ACC112 (cell line): ENCODE data around the gene PTPRN2.

Experiments used
- H2AFZ ChIP-seq: fragments of 200-600 bp; sonication (generic); one replicate; pipeline ENCODE4 v1.6.0; 2017; ENCODE audit warnings: antibody characterized with exemption, low read length; ENCODE audit not compliant: unreplicated experiment
- H3K27ac ChIP-seq: fragments of 200-600 bp; sonication (generic); 2 replicates; pipeline ENCODE4 v1.5.1; 2014; ENCODE audit warnings: low read depth, mild to moderate bottlenecking, antibody characterized with exemption, low read length, moderate library complexity
- H3K27me3 ChIP-seq: fragments of 200-600 bp; sonication (generic); 2 replicates; pipeline ENCODE4 v1.6.1; 2014; ENCODE audit warnings: mild to moderate bottlenecking, antibody characterized with exemption, low read length, moderate library complexity, mixed read lengths; ENCODE audit not compliant: insufficient read depth
- H3K36me3 ChIP-seq: fragments of 200-600 bp; sonication (generic); 2 replicates; pipeline ENCODE4 v1.6.1; 2016; ENCODE audit warnings: mild to moderate bottlenecking, antibody characterized with exemption, low read length, moderate library complexity, mixed read lengths; ENCODE audit not compliant: insufficient read depth
- H3K4me1 ChIP-seq: fragments of 200-600 bp; sonication (generic); one replicate; pipeline ENCODE4 v1.6.1; 2016; ENCODE audit warnings: low read length, mixed read lengths; ENCODE audit not compliant: insufficient read depth, unreplicated experiment, control insufficient read depth
- H3K4me3 ChIP-seq: fragments of 200-600 bp; sonication (generic); 2 replicates; pipeline ENCODE4 v1.5.1; 2014; ENCODE audit warnings: mild to moderate bottlenecking, low read depth, low read length
- H3K79me2 ChIP-seq: fragments of 200-600 bp; sonication (generic); one replicate; pipeline ENCODE4 v1.6.0; 2016; ENCODE audit warnings: low read length; ENCODE audit not compliant: control insufficient read depth, unreplicated experiment, insufficient read depth

The PTPRN2 gene

DNA sequence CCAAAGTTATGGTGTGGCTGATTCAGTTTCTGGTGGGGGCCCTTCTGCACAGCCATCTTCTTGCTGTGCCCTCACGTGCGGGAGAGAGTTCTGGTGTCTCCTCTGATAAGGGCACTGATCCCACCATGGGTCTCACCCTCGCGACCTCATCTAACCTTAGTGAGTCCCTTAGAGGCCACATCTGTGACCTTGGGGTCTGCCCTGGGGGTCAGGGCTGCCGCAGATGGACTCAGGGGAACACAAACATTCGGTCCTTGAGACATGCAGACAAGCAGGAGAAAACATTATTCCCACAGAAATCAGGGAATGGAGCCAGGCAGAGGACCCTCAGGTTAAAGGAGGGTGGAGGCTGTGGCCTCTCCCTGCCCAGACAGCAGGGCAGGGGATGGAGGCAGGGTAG is 1072.9 kb downstream of the PTPRN2 start:
- Histone ChIP-seq H3K27me3 (peaks cover 5% of the 10 kb centered on the region; the same call in 1 of the 2 replicates), H3K4me3 (no peak overlapping the region), H3K4me1 (no peaks in the 10 kb centered on the region), H2AFZ (no peak overlapping the region), H3K79me2 (no peaks in the 10 kb centered on the region), H3K27ac (no peak overlapping the region), H3K36me3 (no peaks in the 10 kb centered on the region)

DNA sequence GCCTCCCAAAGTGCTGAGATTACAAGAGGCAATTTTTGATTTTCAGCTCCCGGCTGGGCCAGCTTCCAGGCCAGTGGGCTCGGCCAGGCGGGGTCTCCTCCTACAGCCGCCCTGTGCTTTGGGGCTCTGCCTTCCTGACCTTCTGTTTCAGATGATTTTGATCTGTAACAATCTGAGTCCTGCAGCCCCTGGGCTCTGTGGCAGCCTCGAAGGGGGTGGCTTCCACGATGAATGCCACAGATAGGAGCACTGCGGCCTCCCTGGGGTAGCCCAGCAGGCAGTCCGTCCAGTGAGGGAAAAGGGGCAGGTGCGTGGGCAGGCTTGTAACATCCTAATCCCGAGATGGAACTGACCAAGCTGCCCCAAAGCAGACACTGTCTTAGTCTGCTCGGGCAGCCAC is 1073.3 kb downstream of the PTPRN2 start:
- Histone ChIP-seq H3K27me3 (peaks cover 5% of the 10 kb centered on the region; the same call in 1 of the 2 replicates), H3K4me1 (no peaks in the 10 kb centered on the region), H2AFZ (no peak overlapping the region), H3K27ac (no peak overlapping the region), H3K36me3 (no peaks in the 10 kb centered on the region), H3K79me2 (no peaks in the 10 kb centered on the region), H3K4me3 (no peak overlapping the region)

- no peak overlapping the region for H2AFZ ChIP-seq
- H3K36me3 ChIP-seq: no peaks in the 10 kb centered on the region
- H3K27ac ChIP-seq: no peak overlapping the region
- H3K4me1 ChIP-seq: no peaks in the 10 kb centered on the region
- peaks cover 5% of the 10 kb centered on the region; the same call in 1 of the 2 replicates for H3K27me3 ChIP-seq
- no peak overlapping the region for H3K4me3 ChIP-seq
- H3K79me2 ChIP-seq: no peaks in the 10 kb centered on the region
Measured at GRCh38 chr7:157513682-157514081, 1073.9 kb downstream of the PTPRN2 start.

GRCh38 chr7:157513162-157513621 is 1074.4 kb downstream of the PTPRN2 start:
- no peak overlapping the region for H2AFZ ChIP-seq
- H3K36me3 ChIP-seq: no peaks in the 10 kb centered on the region

GRCh38 chr7:157509226-157509625 is 1078.4 kb downstream of the PTPRN2 start:
- no peaks in the 10 kb centered on the region for H3K4me1 ChIP-seq
- H3K79me2 ChIP-seq: no peaks in the 10 kb centered on the region
- no peak overlapping the region for H3K27ac ChIP-seq
- H2AFZ ChIP-seq: no peak overlapping the region
- H3K27me3 ChIP-seq: no peaks in the 10 kb centered on the region
- H3K4me3 ChIP-seq: no peak overlapping the region
- no peaks in the 10 kb centered on the region for H3K36me3 ChIP-seq

More at GRCh38 chr7:157513162-157513621, 1074.4 kb downstream of the PTPRN2 start:
- Histone ChIP-seq H3K4me1 (no peaks in the 10 kb centered on the region), H3K27ac (no peak overlapping the region), H3K27me3 (peaks cover 5% of the 10 kb centered on the region; the same call in 1 of the 2 replicates), H3K4me3 (no peak overlapping the region), H3K79me2 (no peaks in the 10 kb centered on the region)

- Histone ChIP-seq H3K27ac (no peak overlapping the region), H3K79me2 (no peaks in the 10 kb centered on the region), H3K27me3 (no peaks in the 10 kb centered on the region), H3K4me3 (no peak overlapping the region), H3K36me3 (no peaks in the 10 kb centered on the region), H2AFZ (no peak overlapping the region), H3K4me1 (no peaks in the 10 kb centered on the region)
Measured at GRCh38 chr7:157508477-157508881, 1079.1 kb downstream of the PTPRN2 start.

DNA sequence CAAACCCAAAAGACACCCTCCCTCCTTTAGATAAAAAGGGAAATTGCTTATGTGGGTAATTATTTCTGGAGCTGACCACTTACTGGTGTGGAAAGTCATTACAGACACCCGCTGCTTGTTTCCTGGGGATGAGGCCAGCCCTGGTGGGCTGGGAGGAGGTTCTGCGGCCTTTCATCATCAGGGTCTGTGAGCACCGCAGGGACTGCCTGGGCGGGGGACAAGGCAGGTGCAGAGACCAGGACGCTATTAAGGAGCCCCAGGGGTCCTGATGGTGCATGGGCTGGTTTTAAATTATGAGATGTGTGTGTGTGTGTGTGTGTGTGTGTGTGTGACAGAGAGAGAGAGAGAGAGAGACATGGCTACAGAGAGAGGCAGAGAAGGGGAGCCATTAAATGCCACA is 1079.6 kb downstream of the PTPRN2 start:
- no peak overlapping the region for H3K4me3 ChIP-seq
- H3K27me3 ChIP-seq: no peaks in the 10 kb centered on the region
- no peak overlapping the region for H3K27ac ChIP-seq
- H2AFZ ChIP-seq: no peak overlapping the region
- no peaks in the 10 kb centered on the region for H3K4me1 ChIP-seq
- no peaks in the 10 kb centered on the region for H3K79me2 ChIP-seq
- no peaks in the 10 kb centered on the region for H3K36me3 ChIP-seq

DNA sequence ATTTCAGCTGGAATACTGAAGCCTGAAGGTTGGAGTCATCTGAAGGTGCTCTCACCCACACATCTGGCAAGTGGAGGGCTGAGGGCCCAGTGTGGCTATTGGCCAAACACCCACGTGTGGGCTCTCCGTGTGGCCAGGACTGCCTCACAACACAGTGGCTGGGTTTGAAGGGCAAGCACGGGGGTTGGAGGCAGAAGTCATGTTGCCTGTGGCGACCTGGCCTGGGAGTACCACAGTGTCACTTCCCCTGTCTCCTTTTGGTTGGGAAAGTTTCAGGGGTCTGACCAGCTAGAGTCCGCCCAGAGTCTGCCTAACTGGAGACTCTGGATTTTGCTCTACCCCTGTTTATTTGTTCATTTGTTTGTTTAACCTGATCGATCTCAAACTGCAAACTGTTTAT is 1081.4 kb downstream of the PTPRN2 start:
- H2AFZ ChIP-seq: no peak overlapping the region
- H3K4me3 ChIP-seq: no peak overlapping the region
- no peaks in the 10 kb centered on the region for H3K36me3 ChIP-seq
- no peaks in the 10 kb centered on the region for H3K79me2 ChIP-seq
- no peaks in the 10 kb centered on the region for H3K27me3 ChIP-seq
- no peak overlapping the region for H3K27ac ChIP-seq
- H3K4me1 ChIP-seq: no peaks in the 10 kb centered on the region

GRCh38 chr7:157505646-157506045 is 1082.0 kb downstream of the PTPRN2 start:
- H2AFZ ChIP-seq: no peak overlapping the region
- no peaks in the 10 kb centered on the region for H3K27me3 ChIP-seq
- no peaks in the 10 kb centered on the region for H3K79me2 ChIP-seq
- no peak overlapping the region for H3K27ac ChIP-seq
- H3K36me3 ChIP-seq: no peaks in the 10 kb centered on the region
- H3K4me1 ChIP-seq: no peaks in the 10 kb centered on the region
- H3K4me3 ChIP-seq: no peak overlapping the region

DNA sequence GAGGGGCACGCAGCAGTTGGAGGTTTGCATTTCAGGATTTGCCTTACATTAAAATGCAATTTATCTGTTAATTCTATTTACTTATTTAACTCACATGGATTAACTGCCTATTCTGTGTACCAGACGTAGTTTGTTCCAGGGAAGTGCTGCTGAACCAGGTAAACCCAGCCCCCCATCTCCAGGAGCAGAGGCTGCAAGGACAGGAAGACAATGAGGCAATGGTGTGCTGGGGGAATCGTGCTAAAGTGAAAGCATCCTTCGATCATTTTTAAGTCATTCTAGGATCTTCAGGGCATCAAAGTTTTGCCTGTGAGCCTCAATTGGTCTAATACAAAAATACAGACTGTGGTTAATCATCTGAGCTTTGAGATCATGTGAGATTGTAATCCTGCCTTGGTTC is 1084.4 kb downstream of the PTPRN2 start:
- H3K79me2 ChIP-seq: no peaks in the 10 kb centered on the region
- H2AFZ ChIP-seq: no peak overlapping the region
- no peaks in the 10 kb centered on the region for H3K27me3 ChIP-seq
- no peak overlapping the region for H3K4me3 ChIP-seq
- no peak overlapping the region for H3K27ac ChIP-seq
- no peaks in the 10 kb centered on the region for H3K36me3 ChIP-seq
- H3K4me1 ChIP-seq: no peaks in the 10 kb centered on the region

DNA sequence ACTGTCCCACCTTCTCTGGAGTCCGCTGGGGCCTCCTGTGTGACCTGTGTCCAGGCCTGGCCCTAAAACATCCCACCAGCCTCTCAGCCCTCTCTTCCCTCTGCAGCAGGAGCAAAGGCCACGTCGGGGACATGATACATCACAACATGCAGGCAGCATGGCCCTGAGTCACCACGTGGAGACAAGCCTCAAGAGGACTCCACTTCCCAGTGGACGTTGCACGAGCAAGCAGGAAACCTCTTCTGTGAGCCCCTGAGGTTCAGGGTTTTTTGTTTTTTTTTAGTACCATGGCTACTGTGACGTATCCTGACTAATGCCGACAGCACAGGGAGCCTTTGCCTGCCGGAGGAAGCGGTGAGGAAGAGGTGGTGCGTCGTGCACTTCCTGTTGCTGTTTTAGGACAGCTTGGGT is 1084.9 kb downstream of the PTPRN2 start:
- Histone ChIP-seq H3K36me3 (no peaks in the 10 kb centered on the region), H3K27me3 (no peaks in the 10 kb centered on the region), H2AFZ (no peak overlapping the region), H3K27ac (no peak overlapping the region), H3K79me2 (no peaks in the 10 kb centered on the region), H3K4me1 (no peaks in the 10 kb centered on the region), H3K4me3 (no peak overlapping the region)
